ENCODE measurements around the gene IL36A.

Gene IL36A

DNA sequence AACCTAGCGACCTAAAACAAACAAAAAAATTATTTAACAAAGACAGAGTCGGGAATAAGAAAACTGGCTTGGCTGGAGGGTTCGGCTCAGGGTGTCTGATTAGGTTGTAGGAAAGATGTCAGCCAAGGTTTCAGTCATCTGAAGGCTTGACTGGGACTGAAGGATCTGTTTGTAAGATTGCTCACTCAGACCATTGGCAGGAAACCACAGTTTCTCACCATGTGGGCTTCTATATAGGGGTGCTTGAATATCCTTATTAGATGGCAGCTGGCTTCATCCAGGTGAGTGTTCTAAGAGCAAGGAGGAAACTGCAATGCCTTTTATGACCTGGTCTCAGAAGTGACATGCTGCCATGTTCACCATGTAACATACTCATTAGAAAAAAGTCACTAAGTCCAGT, 48.4 kb downstream of the IL36A start:
- DNase-seq: no peak

- DNase-seq: no peak
These were observed 48.8 kb downstream of the IL36A start for GRCh38 chr2:113054066-113054465.

DNA sequence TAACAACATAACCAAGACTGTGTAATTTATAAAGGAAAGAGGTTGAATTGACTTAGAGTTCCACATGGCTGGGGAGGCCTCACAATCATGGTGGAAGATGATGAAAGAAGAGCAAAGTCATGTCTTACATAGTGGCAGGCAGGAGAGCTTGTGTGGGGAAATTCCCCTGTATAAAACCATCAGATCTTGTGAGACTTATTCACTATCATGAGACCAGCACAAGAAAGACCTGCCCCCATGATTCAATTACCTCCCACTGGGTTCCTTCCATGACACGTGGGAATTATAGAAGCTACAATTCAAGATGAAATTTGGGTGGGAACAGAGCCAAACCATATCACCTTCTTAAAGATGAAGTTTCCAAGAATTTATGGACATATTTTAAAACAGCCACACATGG, 51.3 kb downstream of the IL36A start:
- DNase-seq: no peak

- DNase-seq: no peak
These were observed 51.9 kb downstream of the IL36A start for GRCh38 chr2:113057117-113057516.

All from cortex of kidney (tissue), 1 donor.